ENCODE results near the gene CDH4.

The CDH4 gene

DNA sequence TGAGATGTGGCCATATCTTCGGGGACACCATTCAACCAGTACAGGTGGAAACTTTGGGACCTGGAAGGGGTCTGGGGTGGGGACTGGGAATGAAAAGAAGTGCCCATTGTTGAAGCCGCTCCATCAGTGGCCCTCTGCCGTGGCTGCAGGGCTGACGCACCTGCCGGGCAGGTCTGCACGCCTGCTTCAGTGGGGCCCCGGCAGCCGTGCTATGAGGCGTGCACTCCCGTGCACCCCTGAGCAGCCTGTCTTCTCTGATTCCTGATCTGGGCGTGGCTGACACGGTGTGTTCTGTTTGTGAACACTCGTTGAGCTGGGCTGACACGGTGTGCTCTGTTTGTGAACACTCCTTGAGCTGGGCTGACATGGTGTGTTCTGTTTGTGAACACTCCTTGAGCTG, 657.8 kb downstream of the CDH4 start:
- H3K4me3 ChIP-seq (ENCODE audit: low read depth, low read length) = no peak overlapping the region
- H3K27ac ChIP-seq (ENCODE audit: extremely low read depth, low read depth, low read length) = no peak overlapping the region
- H3K9me3 ChIP-seq (ENCODE audit: control insufficient read depth, insufficient read depth, low read depth, low read length) = no peaks in the 10 kb centered on the region
- ChIA-PET CTCF (interaction anchor here (0.6 to 0.7 kb wide), 2 partner anchors 35 to 709 kb away, joined by 3 read pairs; no protein-coding TSS in a partner anchor), POLR2A (no interaction called here)
- H3K4me1 ChIP-seq (ENCODE audit: control insufficient read depth, insufficient read depth, low read length) = no peaks in the 10 kb centered on the region
- TF ChIP-seq EGR2 (tag by site-specific recombination; IDR thresholded peaks at IDR 0.05; ENCODE audit: low read depth) = no peak
- no peak for TF ChIP-seq ZBTB17 (tag by site-specific recombination; IDR thresholded peaks at IDR 0.05)
- TF ChIP-seq ZNF610 (tag by site-specific recombination; IDR thresholded peaks at IDR 0.05; ENCODE audit: borderline replicate concordance) = no peak
- TF ChIP-seq ZFP41 (tag by site-specific recombination; IDR thresholded peaks at IDR 0.05; ENCODE audit: borderline replicate concordance) = no peak
- no peak for TF ChIP-seq ZFP37 (tag by site-specific recombination; IDR thresholded peaks at IDR 0.05)
- no peak for TF ChIP-seq ZNF221 (tag by site-specific recombination; IDR thresholded peaks at IDR 0.05; ENCODE audit: borderline replicate concordance)
- no peaks in the 10 kb centered on the region for H3K36me3 ChIP-seq (ENCODE audit: control insufficient read depth in 2 of 2, insufficient read depth in 1 of 2, low read length in 2 of 2)

- TF ChIP-seq, protein P1, sequence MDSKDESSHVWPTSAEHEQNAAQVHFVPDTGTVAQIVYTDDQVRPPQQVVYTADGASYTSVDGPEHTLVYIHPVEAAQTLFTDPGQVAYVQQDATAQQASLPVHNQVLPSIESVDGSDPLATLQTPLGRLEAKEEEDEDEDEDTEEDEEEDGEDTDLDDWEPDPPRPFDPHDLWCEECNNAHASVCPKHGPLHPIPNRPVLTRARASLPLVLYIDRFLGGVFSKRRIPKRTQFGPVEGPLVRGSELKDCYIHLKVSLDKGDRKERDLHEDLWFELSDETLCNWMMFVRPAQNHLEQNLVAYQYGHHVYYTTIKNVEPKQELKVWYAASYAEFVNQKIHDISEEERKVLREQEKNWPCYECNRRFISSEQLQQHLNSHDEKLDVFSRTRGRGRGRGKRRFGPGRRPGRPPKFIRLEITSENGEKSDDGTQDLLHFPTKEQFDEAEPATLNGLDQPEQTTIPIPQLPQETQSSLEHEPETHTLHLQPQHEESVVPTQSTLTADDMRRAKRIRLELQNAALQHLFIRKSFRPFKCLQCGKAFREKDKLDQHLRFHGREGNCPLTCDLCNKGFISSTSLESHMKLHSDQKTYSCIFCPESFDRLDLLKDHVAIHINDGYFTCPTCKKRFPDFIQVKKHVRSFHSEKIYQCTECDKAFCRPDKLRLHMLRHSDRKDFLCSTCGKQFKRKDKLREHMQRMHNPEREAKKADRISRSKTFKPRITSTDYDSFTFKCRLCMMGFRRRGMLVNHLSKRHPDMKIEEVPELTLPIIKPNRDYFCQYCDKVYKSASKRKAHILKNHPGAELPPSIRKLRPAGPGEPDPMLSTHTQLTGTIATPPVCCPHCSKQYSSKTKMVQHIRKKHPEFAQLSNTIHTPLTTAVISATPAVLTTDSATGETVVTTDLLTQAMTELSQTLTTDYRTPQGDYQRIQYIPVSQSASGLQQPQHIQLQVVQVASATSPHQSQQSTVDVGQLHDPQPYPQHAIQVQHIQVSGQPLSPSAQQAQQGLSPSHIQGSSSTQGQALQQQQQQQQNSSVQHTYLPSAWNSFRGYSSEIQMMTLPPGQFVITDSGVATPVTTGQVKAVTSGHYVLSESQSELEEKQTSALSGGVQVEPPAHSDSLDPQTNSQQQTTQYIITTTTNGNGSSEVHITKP (tag by site-specific recombination; IDR thresholded peaks at IDR 0.05) = no peak
- no peak for TF ChIP-seq ZNF48 (tag by site-specific recombination; IDR thresholded peaks at IDR 0.05)
- Histone ChIP-seq H3K4me3 (ENCODE audit: low read depth, low read length) (no peak overlapping the region), H3K4me1 (ENCODE audit: control insufficient read depth, insufficient read depth, low read length) (no peaks in the 10 kb centered on the region), H3K36me3 (ENCODE audit: control insufficient read depth in 2 of 2, insufficient read depth in 1 of 2, low read length in 2 of 2) (no peaks in the 10 kb centered on the region), H3K27ac (ENCODE audit: extremely low read depth, low read depth, low read length) (no peak overlapping the region), H3K9me3 (ENCODE audit: control insufficient read depth, insufficient read depth, low read depth, low read length) (no peaks in the 10 kb centered on the region)
- ChIA-PET POLR2A (no interaction called here), CTCF (interaction anchor here (1.5 kb wide), 1 partner anchor 25 kb away, joined by 4 read pairs; no protein-coding TSS in a partner anchor)
These were observed 659.8 kb downstream of the CDH4 start for GRCh38 chr20:61911824-61912223.

DNA sequence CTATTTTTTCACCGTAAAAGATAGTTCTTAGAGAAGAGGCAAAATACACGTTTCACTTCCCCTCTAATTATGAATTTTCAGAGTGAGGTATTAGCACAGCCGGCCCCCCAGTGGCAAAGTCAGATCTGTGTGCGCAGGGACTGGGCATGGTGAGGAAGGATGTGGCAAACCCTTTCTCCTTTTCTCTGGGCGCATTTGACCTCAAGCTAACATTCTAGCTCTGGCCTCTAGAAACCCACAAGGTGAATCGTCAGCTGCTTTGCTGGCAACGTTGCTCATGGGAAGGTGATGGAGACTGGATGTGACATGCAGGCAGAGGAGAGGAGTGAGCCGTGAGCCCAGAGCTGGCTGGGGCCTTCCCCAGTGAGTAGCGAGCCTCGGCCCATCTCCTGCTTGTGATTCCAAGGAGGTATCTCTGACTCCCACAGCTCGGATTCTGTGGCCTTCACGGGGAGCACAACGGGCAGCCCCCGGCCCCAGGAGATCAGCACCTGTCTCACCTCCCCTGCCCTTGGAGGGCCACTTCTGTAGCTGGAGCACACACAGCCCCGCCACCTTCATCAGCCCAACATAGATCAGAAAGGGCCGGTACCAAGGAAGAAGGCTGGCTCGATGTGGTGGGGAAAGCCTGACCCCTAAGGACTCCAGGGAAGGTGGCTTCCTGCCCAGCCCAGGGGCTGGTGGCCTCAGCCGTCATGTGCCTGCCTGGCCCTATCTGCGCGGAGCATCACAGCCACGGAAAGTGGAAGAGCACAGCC, 660.8 kb downstream of the CDH4 start:
- Histone ChIP-seq H3K4me1 (ENCODE audit: control insufficient read depth, insufficient read depth, low read length) (no peaks in the 10 kb centered on the region), H3K27ac (ENCODE audit: extremely low read depth, low read depth, low read length) (no peak overlapping the region), H3K4me3 (ENCODE audit: low read depth, low read length) (no peak overlapping the region), H3K9me3 (ENCODE audit: control insufficient read depth, insufficient read depth, low read depth, low read length) (no peaks in the 10 kb centered on the region), H3K36me3 (ENCODE audit: control insufficient read depth in 2 of 2, insufficient read depth in 1 of 2, low read length in 2 of 2) (no peaks in the 10 kb centered on the region)
- TF ChIP-seq ZNF155 (tag by site-specific recombination; IDR thresholded peaks at IDR 0.05) (no peak), ZFHX2 (tag by site-specific recombination; conservative IDR thresholded peaks at IDR 0.05) (no peak), PRDM1 (tag by site-specific recombination; IDR thresholded peaks at IDR 0.05) (no peak), SP2 (tag by site-specific recombination; IDR thresholded peaks at IDR 0.05) (no peak), ZNF544 (tag by site-specific recombination; IDR thresholded peaks at IDR 0.05) (no peak), SP7 (tag by site-specific recombination; IDR thresholded peaks at IDR 0.05) (no peak), ZNF239 (tag by site-specific recombination; IDR thresholded peaks at IDR 0.05) (no peak), ZNF157 (tag by site-specific recombination; IDR thresholded peaks at IDR 0.05) (no peak), TRIM28 (IDR thresholded peaks at IDR 0.05; ENCODE audit: borderline replicate concordance, low read length) (no peak), ZNF335 (tag by site-specific recombination; conservative IDR thresholded peaks at IDR 0.05) (no peak), ZNF48 (tag by site-specific recombination; IDR thresholded peaks at IDR 0.05) (no peak)
- POLR2A ChIA-PET = no interaction called here
- CTCF ChIA-PET = interaction anchor here (1.0 to 1.5 kb wide), 2 partner anchors 17 to 26 kb away, joined by 4 to 8 read pairs; no protein-coding TSS in a partner anchor
